K562 (cell line): ENCODE measurements around the gene ARL6IP6.

Experiments
- CTCF ChIP-seq, 3 experiments: IDR thresholded peaks in 2 of 3; conservative IDR thresholded peaks in 1 of 3; 2 replicates each; pipeline ENCODE4 v1.5.1; 2011 to 2012; ENCODE audit warnings: low read length in 3 of 3, mild to moderate bottlenecking in 3 of 3, control low read depth in 2 of 3, improper control_type of control experiment in 1 of 3, inconsistent platforms in 1 of 3, low read depth in 1 of 3, mixed read lengths in 1 of 3, moderate library complexity in 1 of 3; ENCODE audit not compliant: insufficient read depth in 2 of 3
- MAFF ChIP-seq: IDR thresholded peaks from 2 replicates; pipeline ENCODE4 v1.6.1; 2012; ENCODE audit warnings: low read length, improper control_type of control experiment
- PRPF4 ChIP-seq: fragments of 200-400 bp; formaldehyde crosslinking; IDR thresholded peaks from one replicate; pipeline ENCODE4 v1.6.1; 2017; ENCODE audit warnings: low read length, low read depth, mild to moderate bottlenecking; ENCODE audit not compliant: insufficient read depth, poor library complexity, severe bottlenecking
- RHOXF2B ChIP-seq: fragments of 250-450 bp; sonication (Bioruptor Pico); conservative IDR thresholded peaks from 2 replicates; pipeline ENCODE4 v1.5.1; 2021

- no peak for TF ChIP-seq MAFF
- no peak for TF ChIP-seq CTCF (IDR thresholded peaks at IDR 0.05 in 2 of 3, conservative IDR thresholded peaks at IDR 0.05 in 1 of 3; ENCODE audit: insufficient read depth in 2 of 3, low read depth in 1 of 3, low read length in 3 of 3)
- no peak for TF ChIP-seq PRPF4
- TF ChIP-seq RHOXF2B (CRISPR knock-in tag): no peak
These were observed 93.5 kb downstream of the ARL6IP6 start for GRCh38 chr2:152811916-152812315.
